Measurements from ENCODE around the gene LMF1.

Gene LMF1

DNA sequence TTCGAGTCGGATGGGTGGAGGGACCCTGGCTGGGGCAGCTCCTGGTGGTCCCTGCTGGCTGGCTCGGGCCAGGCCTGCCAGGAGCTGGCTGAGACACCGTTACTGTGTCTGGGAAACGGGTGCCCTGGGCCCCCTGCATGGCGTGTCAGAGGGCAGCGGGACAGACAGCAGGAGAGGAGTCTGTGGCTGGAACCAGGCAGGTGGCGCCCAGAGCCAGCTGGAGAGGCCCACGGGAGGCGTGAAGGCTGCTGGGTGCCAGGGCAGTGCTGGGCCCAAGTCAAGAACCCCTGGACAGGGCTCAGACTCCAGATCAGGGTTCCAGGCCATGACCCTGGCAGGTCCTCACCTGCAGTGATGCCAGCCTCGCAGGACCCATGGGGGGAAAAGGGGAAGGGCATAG lies 27.4 kb upstream of the LMF1 start:
- Histone ChIP-seq H3K9me3 (ENCODE audit: control insufficient read depth, insufficient read depth, low read length) (no peaks in the 10 kb centered on the region), H3K27ac (ENCODE audit: low read depth, low read length) (no peak overlapping the region), H4K20me1 (ENCODE audit: control insufficient read depth, insufficient read depth, low read depth, low read length) (no peaks in the 10 kb centered on the region), H3K79me2 (ENCODE audit: control insufficient read depth, low read length) (no peaks in the 10 kb centered on the region), H3F3A (ENCODE audit: control insufficient read depth, insufficient read depth) (no peaks in the 10 kb centered on the region), H3K36me3 (ENCODE audit: control insufficient read depth, low read length) (no peaks in the 10 kb centered on the region), H3K4me1 (ENCODE audit: control insufficient read depth, low read length) (no peaks in the 10 kb centered on the region), H3K27me3 (ENCODE audit: control insufficient read depth, low read length) (peaks cover 21% of the 10 kb centered on the region), H3K9me2 (replicated peaks; ENCODE audit: control insufficient read depth, low read length) (no peaks in the 10 kb centered on the region), H3K4me3 (ENCODE audit: low read length) (no peak overlapping the region), H3K4me2 (ENCODE audit: low read length) (no peak overlapping the region)
- TF ChIP-seq EZH2phosphoT487 (IDR thresholded peaks at IDR 0.05; ENCODE audit: borderline replicate concordance, low read length), result no peak

DNA sequence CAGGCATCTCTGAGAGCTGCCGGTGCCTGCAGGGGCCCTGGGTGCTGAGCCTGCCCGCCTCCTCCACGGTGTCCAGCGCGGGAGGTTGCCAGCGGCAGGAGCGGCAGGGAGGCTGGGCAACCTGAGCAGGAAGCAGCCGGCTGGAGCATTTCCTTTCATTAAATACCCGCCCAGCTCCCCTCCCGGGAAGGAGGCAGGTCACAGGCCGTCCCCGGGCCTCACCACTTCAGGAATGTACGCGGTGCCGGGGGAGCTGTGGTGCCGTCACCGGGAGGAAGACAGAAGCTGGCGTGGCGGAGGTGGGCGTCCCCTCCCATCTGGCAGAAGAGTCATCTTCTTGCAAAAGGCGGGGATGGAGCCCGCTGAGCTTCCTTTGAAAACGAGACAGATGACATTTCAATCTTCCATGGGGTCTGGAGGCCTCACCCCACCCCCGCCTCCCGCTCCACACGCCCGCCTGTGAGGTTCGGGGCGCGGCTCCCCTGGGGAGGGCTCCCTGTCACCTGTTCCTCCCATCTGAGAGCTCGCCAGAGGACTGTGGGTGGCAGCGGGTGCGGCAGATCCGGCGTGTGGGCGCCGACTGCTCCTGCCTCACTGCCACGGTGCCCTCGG lies 26.8 kb upstream of the LMF1 start:
- no peak for TF ChIP-seq CTCF (IDR thresholded peaks at IDR 0.05; ENCODE audit: low read depth, low read length, poor library complexity, severe bottlenecking)
- no peak for TF ChIP-seq EZH2phosphoT487 (IDR thresholded peaks at IDR 0.05; ENCODE audit: borderline replicate concordance, low read length)
- Histone ChIP-seq H4K20me1 (ENCODE audit: control insufficient read depth, insufficient read depth, low read depth, low read length) (no peaks in the 10 kb centered on the region), H3K4me1 (ENCODE audit: control insufficient read depth, low read length) (no peaks in the 10 kb centered on the region), H3F3A (ENCODE audit: control insufficient read depth, insufficient read depth) (no peaks in the 10 kb centered on the region), H3K9me2 (replicated peaks; ENCODE audit: control insufficient read depth, low read length) (no peaks in the 10 kb centered on the region), H3K4me3 (ENCODE audit: low read length) (no peak overlapping the region), H3K36me3 (ENCODE audit: control insufficient read depth, low read length) (no peaks in the 10 kb centered on the region), H3K9me3 (ENCODE audit: control insufficient read depth, insufficient read depth, low read length) (no peaks in the 10 kb centered on the region), H3K27me3 (ENCODE audit: control insufficient read depth, low read length) (peaks cover 21% of the 10 kb centered on the region), H3K27ac (ENCODE audit: low read depth, low read length) (no peak overlapping the region), H3K4me2 (ENCODE audit: low read length) (no peak overlapping the region), H3K79me2 (ENCODE audit: control insufficient read depth, low read length) (no peaks in the 10 kb centered on the region)

- H3K36me3 ChIP-seq (ENCODE audit: control insufficient read depth, low read length), result no peaks in the 10 kb centered on the region
- H3K79me2 ChIP-seq (ENCODE audit: control insufficient read depth, low read length), result no peaks in the 10 kb centered on the region
- no peaks in the 10 kb centered on the region for H3K4me1 ChIP-seq (ENCODE audit: control insufficient read depth, low read length)
- peaks cover 21% of the 10 kb centered on the region for H3K27me3 ChIP-seq (ENCODE audit: control insufficient read depth, low read length)
- H3K27ac ChIP-seq (ENCODE audit: low read depth, low read length), result no peak overlapping the region
- no peak for TF ChIP-seq CTCF (IDR thresholded peaks at IDR 0.05; ENCODE audit: low read depth, low read length, poor library complexity, severe bottlenecking)
- TF ChIP-seq EZH2phosphoT487 (IDR thresholded peaks at IDR 0.05; ENCODE audit: borderline replicate concordance, low read length), result no peak
- H3K4me2 ChIP-seq (ENCODE audit: low read length), result no peak overlapping the region
- H4K20me1 ChIP-seq (ENCODE audit: control insufficient read depth, insufficient read depth, low read depth, low read length), result no peaks in the 10 kb centered on the region
- H3K4me3 ChIP-seq (ENCODE audit: low read length), result no peak overlapping the region
- H3K9me2 ChIP-seq (replicated peaks; ENCODE audit: control insufficient read depth, low read length), result no peaks in the 10 kb centered on the region
- H3K9me3 ChIP-seq (ENCODE audit: control insufficient read depth, insufficient read depth, low read length), result no peaks in the 10 kb centered on the region
- H3F3A ChIP-seq (ENCODE audit: control insufficient read depth, insufficient read depth), result no peaks in the 10 kb centered on the region
Measured at GRCh38 chr16:996681-997080, 25.9 kb upstream of the LMF1 start.

GRCh38 chr16:995783-996182 lies 25.0 kb upstream of the LMF1 start:
- no peaks in the 10 kb centered on the region for H3K36me3 ChIP-seq (ENCODE audit: control insufficient read depth, low read length)
- H3K79me2 ChIP-seq (ENCODE audit: control insufficient read depth, low read length), result no peaks in the 10 kb centered on the region
- H3K27me3 ChIP-seq (ENCODE audit: control insufficient read depth, low read length), result peaks cover 21% of the 10 kb centered on the region
- no peaks in the 10 kb centered on the region for H3K4me1 ChIP-seq (ENCODE audit: control insufficient read depth, low read length)
- H4K20me1 ChIP-seq (ENCODE audit: control insufficient read depth, insufficient read depth, low read depth, low read length), result no peaks in the 10 kb centered on the region
- no peak overlapping the region for H3K4me2 ChIP-seq (ENCODE audit: low read length)
- no peak overlapping the region for H3K4me3 ChIP-seq (ENCODE audit: low read length)
- H3K9me3 ChIP-seq (ENCODE audit: control insufficient read depth, insufficient read depth, low read length), result no peaks in the 10 kb centered on the region
- H3F3A ChIP-seq (ENCODE audit: control insufficient read depth, insufficient read depth), result no peaks in the 10 kb centered on the region
- TF ChIP-seq EZH2phosphoT487 (IDR thresholded peaks at IDR 0.05; ENCODE audit: borderline replicate concordance, low read length) (no peak), CTCF (IDR thresholded peaks at IDR 0.05; ENCODE audit: low read depth, low read length, poor library complexity, severe bottlenecking) (no peak)
- no peak overlapping the region for H3K27ac ChIP-seq (ENCODE audit: low read depth, low read length)
- H3K9me2 ChIP-seq (replicated peaks; ENCODE audit: control insufficient read depth, low read length), result no peaks in the 10 kb centered on the region

Data from DOHH2 (cell line).